NCI-H1092 (cell line): ENCODE results near the gene INKA2.

Experiments
- DNase-seq: peaks from one replicate; lab custom pipeline; 2025; lab: John Stamatoyannopoulos, UW

Gene INKA2

GRCh38 chr1:111733183-111733991 lies 5.8 kb downstream of the INKA2 start:
- DNase-seq = peak; percentile 69

GRCh38 chr1:111732718-111733117 lies 6.5 kb downstream of the INKA2 start:
- DNase-seq = no peak

GRCh38 chr1:111731956-111732355 lies 7.2 kb downstream of the INKA2 start:
- no peak for DNase-seq

- DNase-seq = no peak
These were observed 8.5 kb downstream of the INKA2 start for GRCh38 chr1:111730706-111731105.

GRCh38 chr1:111729946-111730681 lies 9.1 kb downstream of the INKA2 start:
- no peak for DNase-seq

GRCh38 chr1:111729271-111729921 lies 9.8 kb downstream of the INKA2 start:
- DNase-seq = no peak

- DNase-seq = no peak
These were observed 12.1 kb downstream of the INKA2 start for GRCh38 chr1:111727056-111727455.

GRCh38 chr1:111725192-111725591 lies 14.0 kb downstream of the INKA2 start:
- DNase-seq = no peak

GRCh38 chr1:111723871-111724270 lies 15.3 kb downstream of the INKA2 start:
- DNase-seq = no peak

GRCh38 chr1:111723091-111723806 lies 15.9 kb downstream of the INKA2 start:
- no peak for DNase-seq

- no peak for DNase-seq
These were observed 18.0 kb downstream of the INKA2 start for GRCh38 chr1:111720977-111721786.

GRCh38 chr1:111720274-111720976 lies 18.8 kb downstream of the INKA2 start:
- no peak for DNase-seq

GRCh38 chr1:111719674-111720132 lies 19.5 kb downstream of the INKA2 start:
- no peak for DNase-seq

- no peak for DNase-seq
These were observed 20.1 kb downstream of the INKA2 start for GRCh38 chr1:111719135-111719534.

GRCh38 chr1:111717450-111717849 lies 21.7 kb downstream of the INKA2 start:
- no peak for DNase-seq

- no peak for DNase-seq
These were observed 22.9 kb downstream of the INKA2 start for GRCh38 chr1:111716333-111716732.

- no peak for DNase-seq
These were observed 29.2 kb downstream of the INKA2 start for GRCh38 chr1:111709986-111710385.

- DNase-seq = no peak
These were observed 31.3 kb downstream of the INKA2 start for GRCh38 chr1:111707906-111708305.

GRCh38 chr1:111706921-111707320 lies 32.3 kb downstream of the INKA2 start:
- DNase-seq = no peak

- DNase-seq = no peak
These were observed 33.4 kb downstream of the INKA2 start for GRCh38 chr1:111705841-111706240.

GRCh38 chr1:111704776-111705175 lies 34.4 kb downstream of the INKA2 start:
- DNase-seq = no peak
